Urinary bladder (tissue), 4 donors: ENCODE measurements around the gene MED27. TPM values are rescaled to one million over a fixed set of nuclear protein-coding genes. Genes with fewer than 3 reads are reported as not detected.

ENCODE experiments used
- DNase-seq: peaks from one replicate; pipeline ENCODE4 v3.0.0-alpha.2; 2015; ENCODE audit errors: extremely low spot score
- H3K27ac ChIP-seq: one replicate; pipeline ENCODE4 v1.5.1; 2013; ENCODE audit warnings: low read depth, mild to moderate bottlenecking, moderate library complexity
- H3K36me3 ChIP-seq: one replicate; pipeline ENCODE4 v1.6.1; 2013; ENCODE audit warnings: mild to moderate bottlenecking, moderate library complexity; ENCODE audit not compliant: insufficient read depth
- H3K4me1 ChIP-seq: one replicate; pipeline ENCODE4 v1.6.1; 2013; ENCODE audit warnings: mild to moderate bottlenecking, moderate library complexity; ENCODE audit not compliant: insufficient read depth
- H3K4me3 ChIP-seq: one replicate; pipeline ENCODE4 v1.5.1; 2013; ENCODE audit warnings: low read depth, low read length
- WGBS: extraction: QIAGEN DNeasy Blood & Tissue Kit; methylation state at CpG from one replicate; pipeline ENCODE4 v1.1.7; 2013; 5-methylcytosine and 5-hydroxymethylcytosine counted together
- polyA plus RNA-seq: library from polyadenylated mRNA; stranded (reverse); fragments of 200-250 nt; gene quantifications from one replicate; pipeline ENCODE4 v1.2.3, GENCODE V29; 2013
- total RNA-seq: library from RNA; depleted of rRNA; stranded (reverse); fragments of >200 nt; gene quantifications from one replicate; pipeline ENCODE4 v1.2.3, GENCODE V29; 2014
- donor health status: healthy with polysubstance abuse.
- donor health status: healthy.

MED27 gene
- total and polyA plus RNA-seq, 2 donors: 7.7 to 26.6 TPM

GRCh38 chr9:132099167-132099566 is 19.5 kb upstream of the MED27 start:
- no peaks in the 10 kb centered on the region for H3K4me1 ChIP-seq
- H3K27ac ChIP-seq: no peak overlapping the region
- 78% methylated on average over 7 of the region's 7 CpGs for WGBS
- DNase-seq: no peak
- H3K4me3 ChIP-seq: no peak overlapping the region
- no peaks in the 10 kb centered on the region for H3K36me3 ChIP-seq

DNA sequence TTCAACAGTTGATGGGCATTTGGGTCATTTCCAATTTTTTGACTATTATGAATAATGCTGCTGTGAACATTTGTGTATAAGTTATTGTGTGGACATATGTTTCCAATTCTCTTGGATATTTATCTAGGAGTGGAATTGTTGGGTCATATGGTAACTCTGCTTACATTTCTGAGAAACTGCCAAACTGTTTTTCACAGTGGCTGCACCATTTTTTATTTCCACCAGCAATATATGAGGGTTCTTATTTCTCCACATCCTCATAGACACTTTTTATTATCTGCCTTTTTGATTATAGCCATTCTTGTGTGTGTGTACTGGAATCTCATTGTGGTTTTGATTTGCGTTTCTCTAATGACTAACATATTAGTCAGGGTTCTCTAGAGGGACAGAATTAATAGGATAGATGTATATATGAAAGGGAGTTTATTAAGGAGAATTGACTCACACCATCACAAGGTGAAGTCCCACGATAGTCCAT is 14.7 kb upstream of the MED27 start:
- Histone ChIP-seq H3K4me3 (no peak overlapping the region), H3K27ac (no peak overlapping the region), H3K36me3 (no peaks in the 10 kb centered on the region), H3K4me1 (no peaks in the 10 kb centered on the region)
- WGBS: 55% methylated on average over 2 of the region's 2 CpGs
- no peak for DNase-seq

GRCh38 chr9:132090771-132091170 is 11.1 kb upstream of the MED27 start:
- no peak for DNase-seq
- Histone ChIP-seq H3K27ac (no peak overlapping the region), H3K36me3 (no peaks in the 10 kb centered on the region), H3K4me1 (no peaks in the 10 kb centered on the region), H3K4me3 (no peak overlapping the region)
- WGBS: 79% methylated on average over 5 of the region's 5 CpGs

DNA sequence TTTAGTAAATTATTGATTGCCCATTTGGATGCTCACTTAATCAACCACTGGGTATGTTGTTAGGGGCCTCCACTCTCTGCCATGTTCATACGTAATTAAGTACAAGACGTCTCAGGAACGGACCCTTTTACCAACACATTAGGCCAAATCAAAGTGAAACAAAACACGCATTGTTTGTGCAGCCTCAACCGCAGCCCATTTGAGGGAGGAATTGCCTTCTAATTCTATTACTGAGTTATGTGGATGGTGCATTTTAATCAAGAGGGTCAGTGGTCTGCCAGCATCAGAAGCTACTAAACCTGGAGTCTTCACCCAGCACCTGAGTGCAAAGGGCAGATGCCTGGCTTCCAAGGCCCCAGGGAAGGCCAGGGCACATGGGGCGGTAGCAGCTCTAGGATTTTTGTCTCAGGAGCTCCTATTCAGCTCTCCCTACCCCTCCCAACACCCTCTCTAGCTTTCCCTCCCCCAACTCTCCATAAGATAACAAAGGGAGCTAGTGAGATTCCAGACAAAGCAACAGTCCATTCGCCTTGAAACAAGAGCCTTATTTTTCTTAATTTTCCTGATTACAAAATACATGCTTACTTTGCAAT is 7.9 kb upstream of the MED27 start:
- WGBS: 80% methylated on average over 7 of the region's 7 CpGs
- DNase-seq: no peak

DNA sequence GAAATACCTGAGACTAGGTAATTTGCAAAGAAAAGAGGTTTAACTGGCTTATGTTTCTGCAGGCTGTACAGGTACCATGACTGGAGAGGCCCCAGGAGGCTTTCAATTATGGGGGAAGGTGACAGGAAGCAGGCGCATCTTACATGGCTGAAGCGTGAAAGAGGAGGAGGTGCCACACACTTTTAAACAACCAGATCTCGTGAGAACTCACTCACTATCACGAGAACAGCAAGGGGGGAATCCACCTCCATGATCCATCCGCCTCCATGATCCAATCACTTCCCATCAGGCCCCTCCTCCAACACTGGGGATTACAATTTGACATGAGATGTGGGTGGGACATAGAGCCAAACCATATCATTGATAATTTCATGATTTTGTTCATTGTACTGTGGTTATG is 2.5 kb upstream of the MED27 start:
- H3K4me1 ChIP-seq: no peaks in the 10 kb centered on the region
- H3K27ac ChIP-seq: no peak overlapping the region
- whole genome bisulfite sequencing: 66% methylated on average over 5 of the region's 5 CpGs
- no peak overlapping the region for H3K4me3 ChIP-seq
- H3K36me3 ChIP-seq: no peaks in the 10 kb centered on the region
- DNase-seq: no peak

More for the DNA sequence above, 7.9 kb upstream of the MED27 start:
- H3K36me3 ChIP-seq: no peaks in the 10 kb centered on the region
- no peak overlapping the region for H3K27ac ChIP-seq
- no peak overlapping the region for H3K4me3 ChIP-seq
- H3K4me1 ChIP-seq: no peaks in the 10 kb centered on the region

DNA sequence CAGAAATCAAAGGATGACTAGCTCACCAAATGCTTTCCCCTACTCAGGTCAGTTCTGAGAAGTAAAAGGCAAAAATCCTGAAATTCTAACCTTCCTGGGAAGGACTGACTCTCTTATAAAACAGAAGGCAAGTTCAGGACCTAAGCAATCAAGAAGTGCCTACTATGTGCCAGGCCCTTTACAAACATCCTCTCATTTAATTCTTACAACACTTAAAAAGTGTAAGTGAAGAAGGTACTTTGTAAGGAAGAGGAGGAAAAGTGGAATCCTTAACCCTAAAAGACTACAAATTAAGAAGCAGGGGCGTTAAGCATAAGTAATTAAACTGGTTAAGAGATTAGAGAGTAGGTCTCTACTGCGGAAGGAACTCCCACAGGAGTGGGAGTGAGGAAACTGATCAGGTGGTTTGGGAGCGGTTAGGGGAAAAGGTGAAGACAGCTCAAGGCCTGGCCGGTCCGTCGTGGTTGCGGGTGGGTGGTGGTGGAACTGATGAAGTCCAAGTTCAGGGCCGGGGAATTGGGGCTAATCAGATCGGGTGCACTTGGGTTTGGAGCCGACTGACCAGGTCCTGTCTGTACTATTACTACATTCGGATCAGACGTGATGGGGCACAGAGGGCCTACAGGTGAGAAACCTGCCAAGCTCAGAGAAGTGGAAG is 839 bp downstream of the MED27 start:
- DNase-seq: no peak
- H3K27ac ChIP-seq: no peak overlapping the region
- H3K4me3 ChIP-seq: peak overlapping the region; percentile 83
- H3K36me3 ChIP-seq: no peaks in the 10 kb centered on the region
- no peaks in the 10 kb centered on the region for H3K4me1 ChIP-seq
- WGBS: 4% methylated on average over 12 of the region's 12 CpGs

DNA sequence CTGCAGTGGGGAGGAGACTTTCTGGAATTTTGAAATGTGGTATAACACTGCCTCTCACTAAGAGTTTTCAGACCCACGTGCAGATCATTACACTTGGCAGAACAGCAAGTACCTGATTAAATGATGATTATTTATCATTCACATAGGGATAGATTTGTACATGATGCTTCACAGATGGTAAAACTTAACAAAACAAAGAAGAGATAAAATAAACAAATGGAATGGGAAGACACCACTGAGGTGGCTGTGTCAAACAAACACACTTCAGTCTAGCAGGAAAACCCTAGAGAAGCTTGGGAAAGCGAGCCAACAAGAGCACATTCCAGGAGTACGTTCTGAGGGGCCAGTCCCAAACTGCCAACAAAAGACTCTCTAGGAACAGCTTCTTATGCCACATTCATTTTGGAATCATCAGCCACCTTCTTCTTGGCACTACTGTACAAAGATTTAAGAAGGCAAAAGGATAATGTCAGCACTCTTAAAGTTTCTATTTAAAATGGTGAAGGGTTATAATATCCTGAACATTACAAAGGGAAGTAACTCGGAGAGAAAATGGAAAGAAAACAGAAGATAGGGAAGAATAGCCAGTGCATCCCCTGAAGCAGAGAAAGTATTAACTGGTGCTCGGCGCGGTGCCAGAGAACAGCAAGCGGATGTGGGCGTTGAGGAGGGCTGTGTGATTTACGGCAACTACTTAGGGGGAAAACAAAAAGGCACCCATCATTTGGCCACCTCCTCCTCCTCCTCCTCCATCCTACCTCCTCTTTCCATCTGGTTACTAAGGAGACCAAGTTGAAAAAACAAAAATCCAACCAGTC is 1.6 kb downstream of the MED27 start:
- DNase-seq: no peak
- 26% methylated on average over 10 of the region's 10 CpGs for WGBS
- H3K36me3 ChIP-seq: no peaks in the 10 kb centered on the region
- H3K4me1 ChIP-seq: no peaks in the 10 kb centered on the region
- no peak overlapping the region for H3K27ac ChIP-seq
- H3K4me3 ChIP-seq: peak overlapping the region; percentile 83

DNA sequence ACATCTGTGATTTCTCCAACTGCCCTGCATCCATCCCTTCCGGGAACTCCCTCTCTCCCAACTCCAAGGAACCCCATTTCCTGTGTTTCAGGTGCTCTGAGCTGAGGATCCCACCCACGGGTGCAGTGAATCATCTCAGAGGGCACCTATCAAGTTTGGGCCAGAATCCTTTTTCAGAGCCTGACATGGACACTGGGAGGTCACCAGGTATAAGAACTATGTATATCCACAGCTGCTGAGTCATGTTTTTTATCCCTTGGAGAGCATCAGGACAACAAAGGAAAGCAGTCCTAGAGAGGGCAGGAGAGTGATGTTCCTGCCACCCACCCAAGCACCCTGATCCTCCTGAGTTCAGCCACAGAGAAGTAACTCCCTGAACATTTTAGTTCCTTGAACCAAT is 3.8 kb downstream of the MED27 start:
- no peak overlapping the region for H3K4me3 ChIP-seq
- no peak overlapping the region for H3K27ac ChIP-seq
- whole genome bisulfite sequencing: 78% methylated on average over 2 of the region's 2 CpGs
- no peaks in the 10 kb centered on the region for H3K4me1 ChIP-seq
- no peak for DNase-seq
- H3K36me3 ChIP-seq: no peaks in the 10 kb centered on the region

DNA sequence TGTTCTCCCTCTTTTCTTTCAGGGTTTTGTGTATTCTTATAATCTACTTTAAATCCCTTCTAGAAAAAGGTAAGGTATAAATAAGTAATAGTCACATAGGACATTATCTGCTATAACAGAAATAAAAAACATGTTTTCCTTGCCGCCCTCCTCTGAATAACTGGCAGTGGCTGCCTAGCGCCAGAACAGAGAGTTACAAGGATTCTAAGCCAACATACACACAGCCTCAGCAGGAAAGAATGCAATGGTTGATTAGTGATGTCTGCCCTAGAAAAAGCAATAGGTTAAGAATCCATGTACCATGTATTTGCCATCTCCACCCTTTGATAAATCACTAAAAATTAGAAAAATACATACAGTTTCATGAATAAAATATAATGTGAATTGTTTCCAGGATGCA is 4.9 kb downstream of the MED27 start:
- Histone ChIP-seq H3K4me1 (no peaks in the 10 kb centered on the region), H3K36me3 (no peaks in the 10 kb centered on the region), H3K4me3 (no peak overlapping the region), H3K27ac (no peak overlapping the region)
- no peak for DNase-seq
- WGBS: 85% methylated on average over 2 of the region's 2 CpGs

DNA sequence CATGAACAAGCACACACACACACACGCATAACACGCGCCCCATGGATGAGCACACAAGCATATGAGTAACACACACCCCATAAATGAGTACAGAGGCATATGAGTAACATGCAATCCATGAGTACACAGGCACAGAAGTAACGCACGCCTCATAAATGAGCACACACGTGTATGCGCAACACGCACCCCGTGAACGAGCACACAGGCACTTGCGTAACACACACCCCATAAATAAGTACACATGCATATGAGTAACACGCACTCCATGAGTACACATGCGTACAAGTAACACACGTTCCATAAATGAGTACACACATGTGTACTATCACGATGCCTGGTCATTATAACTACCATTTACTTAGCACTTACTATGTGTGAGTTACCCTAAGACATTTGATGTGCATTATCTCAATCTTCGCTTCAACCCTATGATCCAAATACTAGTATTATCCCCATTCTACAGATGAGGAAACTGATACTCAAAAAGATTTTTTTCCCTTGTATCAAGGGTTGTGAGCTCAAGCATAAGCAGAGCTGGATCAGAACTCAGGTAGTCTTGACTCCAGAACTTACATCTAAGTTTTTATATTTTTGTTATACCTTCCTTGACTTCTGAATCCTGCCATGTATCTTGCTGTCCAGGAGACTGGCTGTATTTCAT is 7.7 kb downstream of the MED27 start:
- no peaks in the 10 kb centered on the region for H3K4me1 ChIP-seq
- H3K36me3 ChIP-seq: peaks cover 2% of the 10 kb centered on the region

GRCh38 chr9:132069046-132069898 is 10.4 kb downstream of the MED27 start:
- no peak for DNase-seq
- Histone ChIP-seq H3K36me3 (peaks cover 2% of the 10 kb centered on the region), H3K4me1 (no peaks in the 10 kb centered on the region), H3K27ac (no peak overlapping the region), H3K4me3 (no peak overlapping the region)
- 68% methylated on average over 9 of the region's 9 CpGs for WGBS

More for the DNA sequence above, 7.7 kb downstream of the MED27 start:
- Histone ChIP-seq H3K27ac (no peak overlapping the region), H3K4me3 (no peak overlapping the region)
- WGBS: 98% methylated on average over 16 of the region's 16 CpGs
- no peak for DNase-seq

DNA sequence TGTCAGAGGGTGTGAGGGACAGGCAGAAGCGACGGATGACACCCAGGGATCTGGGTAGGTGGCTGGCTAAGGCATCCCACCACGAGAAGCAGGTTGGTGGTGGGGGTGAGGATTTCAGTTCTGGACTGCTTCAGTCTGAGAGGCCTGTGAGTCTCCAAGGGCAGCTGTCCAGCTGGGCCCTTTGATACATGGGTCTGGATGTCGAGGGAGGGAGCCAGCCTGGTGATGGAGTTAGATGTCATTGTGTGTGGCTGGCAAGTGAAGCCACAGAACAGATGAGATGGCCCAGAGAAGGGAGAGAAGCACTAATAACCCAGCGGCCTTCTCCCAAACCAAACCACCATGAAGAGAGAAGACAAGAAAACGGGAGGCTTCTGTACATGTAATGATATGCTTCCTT is 11.1 kb downstream of the MED27 start:
- no peak overlapping the region for H3K27ac ChIP-seq
- 88% methylated on average over 6 of the region's 6 CpGs for WGBS
- H3K4me1 ChIP-seq: no peaks in the 10 kb centered on the region
- H3K4me3 ChIP-seq: no peak overlapping the region
- no peak for DNase-seq
- H3K36me3 ChIP-seq: peaks cover 2% of the 10 kb centered on the region

DNA sequence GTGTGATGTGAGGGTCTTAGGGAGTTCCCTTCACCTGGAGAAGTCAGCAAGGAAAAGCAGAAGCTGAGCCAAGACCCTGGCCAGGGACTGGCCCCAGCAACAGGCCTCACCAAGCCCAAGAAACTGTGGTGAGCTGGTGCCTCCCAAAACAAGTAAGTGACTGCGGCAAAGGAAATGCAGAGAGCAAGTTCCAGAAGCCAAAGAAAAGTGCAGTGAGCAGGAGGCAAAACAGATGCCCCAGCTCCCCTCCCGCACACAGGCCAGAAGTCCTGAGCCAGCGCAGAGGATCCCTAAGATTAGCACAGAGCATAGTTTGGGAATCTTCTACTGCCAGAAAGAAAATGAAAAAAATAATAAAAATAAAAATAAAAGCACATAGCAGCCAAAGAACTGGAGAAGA is 13.2 kb downstream of the MED27 start:
- Histone ChIP-seq H3K4me1 (no peaks in the 10 kb centered on the region), H3K4me3 (no peak overlapping the region), H3K27ac (no peak overlapping the region), H3K36me3 (peaks cover 2% of the 10 kb centered on the region)
- DNase-seq: no peak
- WGBS: 91% methylated on average over 3 of the region's 3 CpGs
